Urinary bladder (tissue), 4 donors: ENCODE measurements around the gene RNU6-7. TPM values are rescaled to one million over a fixed set of nuclear protein-coding genes. Genes with fewer than 3 reads are reported as not detected.

Experiments used
- DNase-seq: peaks from one replicate; pipeline ENCODE4 v3.0.0-alpha.2; 2015; ENCODE audit errors: extremely low spot score
- H3K27ac ChIP-seq: one replicate; pipeline ENCODE4 v1.5.1; 2013; ENCODE audit warnings: low read depth, mild to moderate bottlenecking, moderate library complexity
- H3K36me3 ChIP-seq: one replicate; pipeline ENCODE4 v1.6.1; 2013; ENCODE audit warnings: mild to moderate bottlenecking, moderate library complexity; ENCODE audit not compliant: insufficient read depth
- H3K4me1 ChIP-seq: one replicate; pipeline ENCODE4 v1.6.1; 2013; ENCODE audit warnings: mild to moderate bottlenecking, moderate library complexity; ENCODE audit not compliant: insufficient read depth
- H3K4me3 ChIP-seq: one replicate; pipeline ENCODE4 v1.5.1; 2013; ENCODE audit warnings: low read depth, low read length
- WGBS: extraction: QIAGEN DNeasy Blood & Tissue Kit; methylation state at CpG from one replicate; pipeline ENCODE4 v1.1.7; 2013; 5-methylcytosine and 5-hydroxymethylcytosine counted together
- polyA plus RNA-seq: library from polyadenylated mRNA; stranded (reverse); fragments of 200-250 nt; gene quantifications from one replicate; pipeline ENCODE4 v1.2.3, GENCODE V29; 2013
- total RNA-seq: library from RNA; depleted of rRNA; stranded (reverse); fragments of >200 nt; gene quantifications from one replicate; pipeline ENCODE4 v1.2.3, GENCODE V29; 2014
- donor health status: healthy with polysubstance abuse.
- donor health status: healthy.

Gene RNU6-7
- total and polyA plus RNA-seq, 2 donors, result not detected

DNA sequence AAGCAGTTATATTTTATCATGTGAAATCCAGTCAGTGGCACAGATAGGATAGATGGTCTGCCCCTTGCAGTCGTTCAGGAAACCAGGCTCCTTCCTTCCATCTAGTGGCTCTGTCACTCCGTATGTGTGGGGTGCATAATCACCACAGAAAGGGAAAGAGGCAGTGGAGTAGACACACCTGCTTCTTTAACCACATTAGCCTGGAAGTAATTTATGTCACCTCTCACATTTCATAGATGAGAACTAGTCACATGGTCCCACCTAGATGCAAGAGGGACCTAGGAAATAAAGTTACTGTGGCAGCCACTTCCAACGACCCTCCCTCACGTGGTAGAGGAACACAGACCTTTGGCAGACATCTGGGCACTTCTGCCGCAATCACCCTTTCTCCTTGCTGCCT lies 15.5 kb downstream of the RNU6-7 start:
- no peak for DNase-seq
- 44% methylated on average over 5 of the region's 5 CpGs for WGBS
- no peak overlapping the region for H3K4me3 ChIP-seq
- H3K4me1 ChIP-seq, result no peaks in the 10 kb centered on the region
- H3K36me3 ChIP-seq, result no peaks in the 10 kb centered on the region
- H3K27ac ChIP-seq, result no peak overlapping the region

DNA sequence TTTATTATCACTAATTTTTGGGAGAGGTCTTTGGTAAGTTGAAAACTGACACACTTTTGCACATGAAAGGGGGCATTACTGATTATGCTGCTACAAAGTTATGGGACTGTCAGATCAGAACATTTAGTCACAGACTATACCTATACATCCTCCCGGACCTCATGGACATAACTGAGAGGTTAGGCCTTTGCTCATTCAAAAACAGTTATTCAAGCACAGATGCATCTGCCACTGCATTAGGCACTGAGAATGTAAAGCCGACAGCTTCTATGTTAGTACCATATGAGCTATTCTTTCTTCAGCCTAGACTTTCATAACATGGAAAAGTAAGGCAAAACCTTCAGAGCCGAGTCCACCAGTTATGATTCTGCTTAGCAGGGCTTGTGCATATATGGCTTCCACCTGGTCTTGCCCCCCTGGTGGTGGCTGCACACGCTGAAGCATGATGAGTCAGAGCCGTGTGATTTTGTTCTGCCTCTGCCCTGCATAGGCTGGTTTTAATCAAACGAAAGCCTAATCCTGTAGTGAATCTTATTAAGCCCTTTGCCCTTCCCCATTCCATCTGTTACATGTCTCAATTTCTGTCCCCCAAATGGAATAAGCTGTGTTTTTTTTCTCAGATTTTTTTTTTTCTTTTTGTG lies 23.0 kb downstream of the RNU6-7 start:
- H3K4me1 ChIP-seq, result no peaks in the 10 kb centered on the region
- DNase-seq, result no peak
- H3K27ac ChIP-seq, result no peak overlapping the region
- no peaks in the 10 kb centered on the region for H3K36me3 ChIP-seq
- WGBS, result 41% methylated on average over 6 of the region's 6 CpGs
- no peak overlapping the region for H3K4me3 ChIP-seq

DNA sequence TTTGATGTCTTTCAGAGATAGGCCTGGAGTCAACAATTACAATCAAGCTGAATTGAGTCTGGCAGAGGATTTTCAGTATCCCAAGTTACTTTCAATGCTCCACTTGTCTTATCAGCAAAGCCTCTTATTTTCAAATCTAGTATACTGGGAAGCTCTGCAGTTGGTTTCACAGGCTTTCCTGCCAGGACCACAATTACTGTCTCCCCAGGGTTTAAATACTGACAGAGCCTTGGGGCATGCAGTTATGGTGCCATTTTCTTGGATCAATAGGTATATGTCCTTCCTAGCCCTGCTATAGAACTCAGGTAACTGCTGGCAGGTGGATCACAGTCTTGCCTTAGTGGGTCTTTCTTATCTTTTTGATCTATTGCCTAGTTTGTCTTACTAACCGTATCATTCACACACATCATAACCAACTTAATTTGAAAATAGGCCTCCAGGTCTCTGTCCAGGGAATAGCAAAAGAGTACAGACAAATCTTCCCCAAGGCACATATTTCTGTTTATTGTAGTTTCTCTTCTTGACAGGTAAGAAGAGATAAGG lies 23.6 kb downstream of the RNU6-7 start:
- no peak overlapping the region for H3K4me3 ChIP-seq
- WGBS, result 27% methylated on average over 1 of the region's 1 CpG
- no peaks in the 10 kb centered on the region for H3K4me1 ChIP-seq
- no peak for DNase-seq
- no peaks in the 10 kb centered on the region for H3K36me3 ChIP-seq
- no peak overlapping the region for H3K27ac ChIP-seq

DNA sequence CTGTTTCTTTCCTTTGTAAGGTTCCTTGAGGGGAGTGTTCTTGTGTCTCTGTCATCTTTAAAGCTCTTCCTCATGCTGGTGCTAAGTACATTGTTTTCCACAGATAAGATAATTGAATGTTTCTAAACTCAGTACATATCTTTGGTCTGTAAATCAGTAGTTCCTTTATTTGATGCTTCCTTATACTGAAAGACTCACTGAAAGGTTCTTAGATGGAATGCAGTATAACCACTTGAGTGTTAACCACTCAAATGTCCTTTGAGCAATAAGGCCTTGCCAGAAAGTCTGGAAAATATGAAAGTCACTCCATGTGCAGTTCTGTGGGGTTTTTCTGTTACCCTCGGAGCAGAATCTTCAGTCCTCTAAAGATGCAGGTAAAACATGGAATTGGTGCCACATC lies 24.2 kb downstream of the RNU6-7 start:
- Histone ChIP-seq H3K27ac (no peak overlapping the region), H3K4me1 (no peaks in the 10 kb centered on the region), H3K4me3 (no peak overlapping the region), H3K36me3 (no peaks in the 10 kb centered on the region)
- 80% methylated on average over 1 of the region's 1 CpG for WGBS
- no peak for DNase-seq

DNA sequence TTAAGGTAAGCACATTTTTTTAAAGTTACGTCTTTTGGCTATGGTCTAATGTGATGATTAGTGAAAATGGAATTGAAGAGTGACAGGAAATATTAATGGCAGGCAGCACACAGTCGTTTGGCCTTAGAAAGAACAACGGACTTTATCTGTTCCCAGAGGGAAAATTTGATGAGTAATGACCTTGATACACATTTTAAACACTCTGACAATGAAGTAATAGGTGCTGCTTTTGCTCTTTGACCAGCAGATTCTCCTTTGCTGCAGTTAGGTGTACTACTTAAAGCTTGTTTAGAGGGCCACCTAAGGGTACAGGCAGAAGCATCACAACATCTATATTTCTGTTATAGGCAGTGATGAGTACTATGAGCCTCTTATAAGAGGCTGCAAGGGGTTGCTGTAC lies 28.3 kb downstream of the RNU6-7 start:
- DNase-seq, result no peak
- H3K4me3 ChIP-seq, result no peak overlapping the region
- no peaks in the 10 kb centered on the region for H3K4me1 ChIP-seq
- no peaks in the 10 kb centered on the region for H3K36me3 ChIP-seq
- no peak overlapping the region for H3K27ac ChIP-seq
- 21% methylated on average over 3 of the region's 3 CpGs for WGBS

DNA sequence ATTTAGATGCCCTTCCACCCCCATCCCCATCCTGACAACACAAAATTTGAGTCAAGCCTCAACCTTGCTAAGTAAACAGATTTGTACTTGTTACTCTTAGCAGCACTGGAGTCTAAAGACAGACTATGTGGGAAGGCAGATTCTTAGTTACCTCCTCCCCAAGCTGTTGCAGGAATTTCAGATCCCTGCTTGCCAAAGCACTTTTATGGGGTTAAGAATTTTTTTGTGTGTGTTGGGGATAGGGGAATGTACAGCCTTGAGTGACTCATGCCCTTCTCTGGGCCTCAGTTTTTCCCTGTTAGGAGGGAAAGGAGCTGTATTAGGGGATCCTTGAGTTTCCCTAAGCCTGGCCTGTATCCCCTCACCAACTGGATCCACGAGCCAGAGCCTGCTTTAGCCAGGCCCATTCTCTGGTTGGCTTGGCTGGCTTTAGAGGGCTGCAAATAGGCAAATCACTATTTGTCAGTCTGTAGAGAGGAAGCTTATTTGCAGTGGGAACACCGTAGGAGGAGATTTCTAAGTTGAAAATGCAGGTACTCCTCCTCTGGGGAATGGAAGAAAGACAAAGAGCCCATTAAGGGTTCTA lies 28.9 kb downstream of the RNU6-7 start:
- Histone ChIP-seq H3K4me3 (no peak overlapping the region), H3K27ac (no peak overlapping the region), H3K4me1 (no peaks in the 10 kb centered on the region), H3K36me3 (no peaks in the 10 kb centered on the region)
- WGBS, result 59% methylated on average over 2 of the region's 2 CpGs
- no peak for DNase-seq

DNA sequence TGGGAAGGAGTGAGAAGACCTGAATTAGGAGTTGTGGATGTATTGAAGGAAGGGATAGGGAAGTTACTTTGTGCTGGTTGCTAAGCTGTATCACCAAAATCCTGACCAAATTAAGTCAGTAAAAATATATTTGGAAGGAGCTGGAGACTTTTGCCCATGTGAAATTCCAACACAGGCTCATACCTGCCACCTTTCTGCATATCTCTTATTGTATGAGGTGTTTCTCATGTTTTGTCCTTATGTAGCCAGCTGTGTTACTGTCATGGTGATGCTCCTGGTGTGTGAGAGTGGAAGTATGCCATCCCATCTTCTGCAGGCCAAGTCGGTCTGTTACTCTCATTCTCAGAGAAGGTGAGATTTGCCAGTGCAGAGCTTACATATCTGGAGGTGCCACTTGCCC lies 30.6 kb downstream of the RNU6-7 start:
- H3K4me1 ChIP-seq, result no peaks in the 10 kb centered on the region
- no peaks in the 10 kb centered on the region for H3K36me3 ChIP-seq
- no peak for DNase-seq
- H3K4me3 ChIP-seq, result no peak overlapping the region
- no peak overlapping the region for H3K27ac ChIP-seq
- 83% methylated on average over 1 of the region's 1 CpG for WGBS

DNA sequence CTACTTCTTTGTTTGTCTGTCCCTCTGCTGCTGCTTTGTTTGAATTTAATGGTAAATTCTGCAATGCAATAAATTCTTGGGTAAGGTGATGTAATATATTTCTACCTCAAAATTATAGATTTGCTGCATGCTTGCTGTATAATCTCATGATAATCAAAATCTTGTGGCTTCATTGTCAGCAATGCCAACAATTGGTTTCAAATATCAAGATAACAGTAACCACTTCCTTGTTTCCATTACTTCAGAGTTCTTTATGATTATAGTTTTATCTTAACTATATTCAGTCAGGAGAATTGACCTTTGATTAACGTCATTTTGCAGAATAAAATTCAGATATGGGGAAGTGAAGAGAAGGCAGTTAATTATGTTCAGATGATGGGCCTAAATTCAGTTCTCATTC lies 31.4 kb downstream of the RNU6-7 start:
- DNase-seq, result no peak
- Histone ChIP-seq H3K36me3 (no peaks in the 10 kb centered on the region), H3K4me3 (no peak overlapping the region), H3K27ac (no peak overlapping the region), H3K4me1 (no peaks in the 10 kb centered on the region)
- WGBS, result 66% methylated on average over 1 of the region's 1 CpG

DNA sequence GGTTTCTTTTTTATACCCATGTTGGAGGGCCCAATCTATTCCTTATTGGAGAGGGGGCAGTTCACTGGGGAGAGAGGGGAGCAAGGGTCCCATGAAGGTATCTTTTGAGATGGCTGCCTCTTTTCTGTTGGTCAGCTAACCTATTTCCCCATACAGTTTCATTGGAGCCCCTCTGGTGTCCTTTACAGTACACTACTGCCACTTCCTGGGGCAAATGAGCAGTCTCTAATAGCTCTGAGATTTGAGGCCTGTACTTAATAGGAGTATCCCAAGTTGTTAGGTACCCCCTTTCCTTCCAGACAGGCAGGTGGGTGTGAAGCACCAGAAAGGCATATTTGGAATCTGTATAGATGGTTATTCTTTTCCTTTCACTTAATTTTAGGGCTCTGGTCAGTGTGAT lies 42.6 kb downstream of the RNU6-7 start:
- Histone ChIP-seq H3K4me1 (no peaks in the 10 kb centered on the region), H3K4me3 (no peak overlapping the region), H3K36me3 (no peaks in the 10 kb centered on the region), H3K27ac (no peak overlapping the region)
- no peak for DNase-seq

DNA sequence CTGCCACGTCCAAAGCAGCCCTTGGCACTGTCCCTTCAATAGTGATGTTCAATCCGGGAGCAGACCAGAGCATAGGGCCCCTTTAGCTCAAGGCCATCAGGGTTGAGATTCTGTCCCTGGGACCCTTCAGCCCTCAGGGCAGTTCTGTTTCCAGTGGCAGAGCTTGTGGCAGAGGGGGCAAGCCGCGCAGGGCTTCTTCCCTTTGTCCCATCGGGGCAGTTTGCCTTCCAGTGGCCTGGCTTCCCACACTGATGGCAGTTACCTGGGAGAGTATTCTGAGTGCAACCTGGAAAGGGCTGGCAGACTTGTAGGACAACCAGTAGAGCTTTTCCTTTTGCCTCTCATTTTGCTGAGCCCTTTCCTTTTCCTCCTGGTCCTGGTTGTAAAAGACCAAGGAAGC lies 44.9 kb downstream of the RNU6-7 start:
- H3K4me3 ChIP-seq, result no peak overlapping the region
- no peaks in the 10 kb centered on the region for H3K4me1 ChIP-seq
- H3K36me3 ChIP-seq, result no peaks in the 10 kb centered on the region
- H3K27ac ChIP-seq, result no peak overlapping the region
- 94% methylated on average over 5 of the region's 5 CpGs for WGBS
- no peak for DNase-seq

DNA sequence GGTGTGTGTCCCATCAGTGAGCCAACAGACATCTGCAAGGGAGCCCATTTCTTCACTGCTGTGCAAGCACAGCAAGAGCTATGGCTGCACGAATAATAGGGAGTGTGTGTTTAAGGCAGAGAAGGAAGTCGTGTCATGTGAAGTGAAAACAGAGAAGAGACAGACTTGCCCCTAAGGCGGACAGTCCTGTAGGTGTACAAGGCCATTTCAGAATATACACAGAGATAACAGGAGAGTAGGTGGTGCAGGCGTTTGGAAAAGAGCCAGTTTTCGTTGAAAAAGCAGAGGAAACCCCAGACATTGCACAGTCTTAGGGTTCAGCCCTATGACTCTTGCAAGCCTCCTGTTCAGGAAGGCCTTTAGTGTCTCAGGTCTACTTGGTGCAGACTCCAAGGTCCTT lies 47.5 kb downstream of the RNU6-7 start:
- no peak for DNase-seq
- WGBS, result 82% methylated on average over 5 of the region's 5 CpGs
- H3K4me3 ChIP-seq, result no peak overlapping the region
- H3K36me3 ChIP-seq, result no peaks in the 10 kb centered on the region
- no peak overlapping the region for H3K27ac ChIP-seq
- H3K4me1 ChIP-seq, result no peaks in the 10 kb centered on the region

DNA sequence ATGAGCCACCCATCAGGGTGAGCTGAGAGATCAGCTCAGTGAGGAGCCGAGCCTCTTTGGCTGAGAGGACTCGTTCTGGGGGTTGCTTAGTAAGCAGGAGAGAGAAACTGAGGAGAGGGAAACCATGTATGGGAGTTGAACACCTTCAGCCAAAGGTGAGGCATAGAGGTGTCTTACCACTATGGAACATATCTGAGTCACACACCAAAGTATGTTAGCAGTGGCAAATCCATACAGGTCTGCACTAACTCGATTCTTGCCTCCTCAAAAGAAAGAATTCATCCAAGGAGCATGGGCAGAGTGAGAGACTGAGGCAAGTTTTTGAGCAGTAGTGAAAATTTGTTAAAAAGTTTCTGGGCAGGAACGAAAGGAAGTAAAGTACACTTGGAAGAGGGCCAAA lies 47.9 kb downstream of the RNU6-7 start:
- WGBS, result 87% methylated on average over 4 of the region's 4 CpGs
- no peaks in the 10 kb centered on the region for H3K36me3 ChIP-seq
- H3K27ac ChIP-seq, result no peak overlapping the region
- H3K4me3 ChIP-seq, result no peak overlapping the region
- H3K4me1 ChIP-seq, result no peaks in the 10 kb centered on the region
- no peak for DNase-seq

DNA sequence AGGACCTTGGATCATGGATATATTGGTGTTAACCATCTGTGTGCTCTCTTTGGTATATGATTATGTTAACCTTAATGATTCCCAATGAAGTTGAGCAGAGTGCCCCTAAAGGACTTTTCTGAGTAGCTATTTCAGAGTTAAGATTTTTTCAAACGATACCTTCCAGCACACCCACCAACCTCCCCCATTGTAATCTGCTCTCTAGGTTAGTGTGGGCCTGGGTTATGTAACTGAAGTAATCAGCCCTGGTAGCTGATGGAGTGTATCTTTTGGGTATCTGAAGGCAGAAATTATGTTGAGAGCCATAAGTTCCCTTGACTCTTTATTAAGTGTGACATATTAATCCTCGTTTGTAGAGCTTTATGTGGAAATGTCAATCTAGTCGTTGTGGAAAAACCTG lies 48.8 kb downstream of the RNU6-7 start:
- no peak overlapping the region for H3K27ac ChIP-seq
- no peaks in the 10 kb centered on the region for H3K36me3 ChIP-seq
- no peak for DNase-seq
- no peak overlapping the region for H3K4me3 ChIP-seq
- WGBS, result 79% methylated on average over 3 of the region's 3 CpGs
- H3K4me1 ChIP-seq, result peaks cover 2% of the 10 kb centered on the region

DNA sequence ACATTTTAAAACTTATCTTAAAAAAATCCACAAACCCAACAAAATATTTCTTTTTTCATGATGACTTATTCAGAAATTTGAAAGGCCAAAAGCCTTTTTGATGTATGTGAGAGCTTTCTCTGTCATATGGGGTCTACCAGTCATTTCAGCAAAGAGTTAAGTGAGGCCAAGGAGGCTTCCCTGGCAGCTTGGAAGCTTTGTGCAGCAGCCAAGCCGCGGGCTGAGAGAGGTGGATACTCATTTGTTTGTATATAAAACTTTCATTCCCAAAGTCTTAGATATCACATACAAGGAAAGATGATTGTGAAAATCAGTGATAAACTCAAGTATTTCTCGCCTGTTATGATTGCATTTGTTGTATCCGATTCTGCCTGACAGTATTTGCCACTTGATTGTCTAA lies 49.7 kb downstream of the RNU6-7 start:
- Histone ChIP-seq H3K4me3 (no peak overlapping the region), H3K36me3 (no peaks in the 10 kb centered on the region), H3K27ac (no peak overlapping the region), H3K4me1 (peaks cover 2% of the 10 kb centered on the region)
- WGBS, result 37% methylated on average over 4 of the region's 4 CpGs
- DNase-seq, result no peak
